Activated CD4-positive, alpha-beta T cell treated with anti-CD3 and anti-CD28 coated beads, Interleukin-2, amount 50 U/mL, for 4 hours (primary cell): ENCODE results near the gene CD209.

ENCODE experiments used
- DNase-seq, 2 experiments: peaks; one replicate each; pipeline ENCODE4 v3.0.0-alpha.2; 2020

The CD209 gene

GRCh38 chr19:7704280-7705060 lies 42.9 kb downstream of the CD209 start:
- DNase-seq: no peak

GRCh38 chr19:7703332-7703731 lies 44.0 kb downstream of the CD209 start:
- no peak for DNase-seq

- DNase-seq: no peak
Measured at GRCh38 chr19:7701654-7702457, 45.5 kb downstream of the CD209 start, which contains the start of gene FCER2. FCER2 (minus strand) TSS chr19:7702131; CDS start chr19:7699760, 2,371 bp downstream.

- no peak for DNase-seq
Measured at GRCh38 chr19:7701049-7701653, 46.2 kb downstream of the CD209 start.

GRCh38 chr19:7699417-7700401 lies 47.6 kb downstream of the CD209 start:
- no peak for DNase-seq

GRCh38 chr19:7699003-7699402 lies 48.3 kb downstream of the CD209 start:
- no peak for DNase-seq

GRCh38 chr19:7698583-7698982 lies 48.8 kb downstream of the CD209 start:
- no peak for DNase-seq

- DNase-seq: no peak
Measured at GRCh38 chr19:7697721-7698287, 49.5 kb downstream of the CD209 start.

GRCh38 chr19:7694499-7694898 lies 52.8 kb downstream of the CD209 start:
- DNase-seq: no peak

- DNase-seq: no peak
Measured at GRCh38 chr19:7692417-7693088, 54.8 kb downstream of the CD209 start.

- DNase-seq: no peak
Measured at GRCh38 chr19:7691497-7691896, 55.8 kb downstream of the CD209 start.

- no peak for DNase-seq
Measured at GRCh38 chr19:7690779-7691258, 56.5 kb downstream of the CD209 start.
